A549 (cell line): ENCODE measurements around the gene ZNF286A. TPM values are rescaled to one million over a fixed set of nuclear protein-coding genes. Genes with fewer than 3 reads are reported as not detected.
"Not testable (repeated sequence)": the region's sequence is repeated elsewhere in the genome, so short reads cannot be mapped to it uniquely, and the experiment has no call there.

Experiments
- ATAC-seq, 2 experiments: fragments of 200-7000 bp in 1 of 2; fragments of >200 bp in 1 of 2; cut with Nextera tagmentation in 1 of 2; cut with Tn5 transposase in 1 of 2; 3 replicates each; pipeline versions ENCODE4 v1.8.0 to v1.9.1; 2018 to 2020; ENCODE audit warnings: mild to moderate bottlenecking in 1 of 2, moderate library complexity in 1 of 2
- CTCF ChIA-PET: fragments of 300-600 bp; sonication (Branson Sonifier 250); formaldehyde crosslinking; extraction: SDS; loops from one replicate; lab custom pipeline; 2021; ENCODE audit warnings: antibody characterized with exemption, inconsistent platforms; lab: Yijun Ruan, JAX
- POLR2A ChIA-PET: fragments of 350-600 bp; formaldehyde crosslinking; extraction: SDS; loops from one replicate; lab custom pipeline; 2021; ENCODE audit warnings: antibody characterized with exemption, inconsistent platforms; lab: Yijun Ruan, JAX
- DNase-seq, 2 experiments: peaks; one replicate each; pipeline versions ENCODE4 v3.0.0 to v3.0.0-alpha.2; 2011 to 2016; ENCODE audit warnings: low read depth in 1 of 2, low spot score in 1 of 2
- FAIRE-seq: peaks from 2 replicates; lab custom pipeline; 2011; peaks lifted over from hg19 to GRCh38; lab: Jason Lieb, UNC
- H3K27ac ChIP-seq, 2 experiments: fragments of >200 bp; sonication (Bioruptor Twin); formaldehyde crosslinking; 3 replicates each; pipeline ENCODE4 v1.5.1; 2016 to 2017
- H3K4me1 ChIP-seq: fragments of >200 bp; sonication (Bioruptor Twin); formaldehyde crosslinking; 3 replicates; pipeline ENCODE4 v1.6.1; 2016
- H3K4me2 ChIP-seq: fragments of >200 bp; sonication (Bioruptor Twin); formaldehyde crosslinking; 3 replicates; pipeline ENCODE4 v1.6.1; 2016
- H3K4me3 ChIP-seq: fragments of >200 bp; sonication (Bioruptor Twin); formaldehyde crosslinking; 3 replicates; pipeline ENCODE4 v1.5.1; 2016
- H3K9me3 ChIP-seq: fragments of >200 bp; sonication (Bioruptor Twin); formaldehyde crosslinking; 3 replicates; pipeline ENCODE4 v1.6.1; 2016
- BHLHE40 ChIP-seq: IDR thresholded peaks from 2 replicates; pipeline ENCODE4 v1.6.1; 2012; ENCODE audit warnings: low read depth, low read length, inconsistent platforms
- CBX2 ChIP-seq: fragments of 200-600 bp; sonication (generic); IDR thresholded peaks from 2 replicates; pipeline ENCODE4 v1.6.1; 2016; ENCODE audit warnings: low read depth, mild to moderate bottlenecking, borderline replicate concordance
- CBX8 ChIP-seq: fragments of 200-600 bp; sonication (generic); IDR thresholded peaks from 2 replicates; pipeline ENCODE4 v1.6.1; 2016
- CEBPB ChIP-seq, 2 experiments: fragments of >200 bp in 1 of 2; sonication (Bioruptor Twin) in 1 of 2; formaldehyde crosslinking in 1 of 2; IDR thresholded peaks; 2 replicates each; pipeline ENCODE4 v1.6.1; 2012 to 2016
- CHD4 ChIP-seq: fragments of 200-600 bp; sonication (generic); IDR thresholded peaks from 2 replicates; pipeline ENCODE4 v1.6.1; 2016; ENCODE audit warnings: antibody characterized with exemption, mild to moderate bottlenecking, borderline replicate concordance
- EHMT2 ChIP-seq: fragments of 200-600 bp; sonication (generic); IDR thresholded peaks from 2 replicates; pipeline ENCODE4 v1.6.1; 2016; ENCODE audit warnings: antibody characterized with exemption, low read depth, mild to moderate bottlenecking, moderate library complexity
- EP300 ChIP-seq, 2 experiments: fragments of >200 bp; sonication (Bioruptor Twin); formaldehyde crosslinking; IDR thresholded peaks; 2 replicates in 1 of 2; 3 replicates in 1 of 2; pipeline ENCODE4 v1.6.1; 2016 to 2017
- FOXS1 ChIP-seq: fragments of 250-450 bp; sonication (Bioruptor Pico); IDR thresholded peaks from 2 replicates; pipeline ENCODE4 v1.5.0; 2020; ENCODE audit warnings: mild to moderate bottlenecking, moderate library complexity
- GATA3 ChIP-seq: IDR thresholded peaks from 2 replicates; pipeline ENCODE4 v1.6.1; 2012; ENCODE audit warnings: borderline replicate concordance
- JUN ChIP-seq, 2 experiments: fragments of >200 bp; sonication (Bioruptor Twin); formaldehyde crosslinking; IDR thresholded peaks; 2 replicates in 1 of 2; 3 replicates in 1 of 2; pipeline ENCODE4 v1.6.1; 2016 to 2017
- KDM1A ChIP-seq: fragments of 200-600 bp; sonication (generic); IDR thresholded peaks from 2 replicates; pipeline ENCODE4 v1.6.1; 2016; ENCODE audit warnings: low read depth, mild to moderate bottlenecking
- NR3C1 ChIP-seq: fragments of >200 bp; sonication (Bioruptor Twin); formaldehyde crosslinking; IDR thresholded peaks from 3 replicates; pipeline ENCODE4 v1.6.1; 2017
- PHF8 ChIP-seq: fragments of 200-600 bp; sonication (generic); IDR thresholded peaks from 2 replicates; pipeline ENCODE4 v1.6.1; 2016; ENCODE audit warnings: low read depth, mild to moderate bottlenecking, antibody characterized with exemption, moderate library complexity, borderline replicate concordance
- RCOR1 ChIP-seq: fragments of 150-350 bp; IDR thresholded peaks from 2 replicates; pipeline ENCODE4 v1.6.1; 2014; ENCODE audit warnings: antibody characterized with exemption, low read length, low read depth
- SMC3 ChIP-seq: fragments of >200 bp; sonication (Bioruptor Twin); formaldehyde crosslinking; IDR thresholded peaks from 3 replicates; pipeline ENCODE4 v1.6.1; 2018; ENCODE audit warnings: inconsistent platforms
- TP53 ChIP-seq: fragments of 250-450 bp; sonication (Bioruptor Pico); IDR thresholded peaks from 2 replicates; pipeline ENCODE4 v1.5.0; 2021; ENCODE audit warnings: mild to moderate bottlenecking, moderate library complexity
- ZC3H11A ChIP-seq: fragments of 450-650 bp; IDR thresholded peaks from 2 replicates; pipeline ENCODE4 v1.6.1; 2014; ENCODE audit warnings: antibody characterized with exemption, mild to moderate bottlenecking
- ZNF302 ChIP-seq: fragments of 250-450 bp; sonication (Bioruptor Pico); IDR thresholded peaks from 2 replicates; pipeline ENCODE4 v1.9.0; 2021; ENCODE audit warnings: inconsistent platforms, mild to moderate bottlenecking, moderate library complexity
- ZSCAN20 ChIP-seq: fragments of 250-450 bp; sonication (Bioruptor Pico); IDR thresholded peaks from 2 replicates; pipeline ENCODE4 v1.8.0; 2022; ENCODE audit warnings: mild to moderate bottlenecking, moderate library complexity
- WGBS: methylation state at CpG from one replicate; pipeline ENCODE4 v1.1.6; 2017; ENCODE audit errors: missing lambda C conversion rate; 5-methylcytosine and 5-hydroxymethylcytosine counted together
- polyA plus RNA-seq, 4 experiments: library from polyadenylated mRNA; depleted of rRNA in 3 of 4; stranded (reverse); fragments of >200 nt; fragmentation: RNase III in 1 of 4; extraction: RNeasy Plus Mini Kit Qiagen cat#74134 plus additional on column Dnase treatment in 1 of 4; gene quantifications; 2 replicates in 3 of 4; 3 replicates in 1 of 4; pipeline ENCODE4 v1.2.3, GENCODE V29; 2011 to 2017
- TF ChIP-seq, protein P1 (sequence below): IDR thresholded peaks from 2 replicates; pipeline ENCODE4 v1.6.1; 2012; ENCODE audit warnings: low read depth, borderline replicate concordance
- TF ChIP-seq, protein P2 (sequence below): fragments of >200 bp; sonication (Bioruptor Twin); formaldehyde crosslinking; IDR thresholded peaks from 3 replicates; pipeline ENCODE4 v1.6.1; 2016
- TF ChIP-seq, protein P3 (sequence below): fragments of 250-450 bp; sonication (Bioruptor Pico); IDR thresholded peaks from 2 replicates; pipeline ENCODE4 v1.5.0; 2020; ENCODE audit warnings: low read depth, mild to moderate bottlenecking, moderate library complexity
- TF ChIP-seq, protein P4 (sequence below): fragments of 200-600 bp; sonication (generic); IDR thresholded peaks from 2 replicates; pipeline ENCODE4 v1.6.1; 2016; ENCODE audit warnings: antibody characterized with exemption, mild to moderate bottlenecking, moderate library complexity

Gene ZNF286A
- polyA plus RNA-seq, 2 of the 4 experiments (the other 2 are of a cell fraction) = 43.8 to 49.6 TPM

DNA sequence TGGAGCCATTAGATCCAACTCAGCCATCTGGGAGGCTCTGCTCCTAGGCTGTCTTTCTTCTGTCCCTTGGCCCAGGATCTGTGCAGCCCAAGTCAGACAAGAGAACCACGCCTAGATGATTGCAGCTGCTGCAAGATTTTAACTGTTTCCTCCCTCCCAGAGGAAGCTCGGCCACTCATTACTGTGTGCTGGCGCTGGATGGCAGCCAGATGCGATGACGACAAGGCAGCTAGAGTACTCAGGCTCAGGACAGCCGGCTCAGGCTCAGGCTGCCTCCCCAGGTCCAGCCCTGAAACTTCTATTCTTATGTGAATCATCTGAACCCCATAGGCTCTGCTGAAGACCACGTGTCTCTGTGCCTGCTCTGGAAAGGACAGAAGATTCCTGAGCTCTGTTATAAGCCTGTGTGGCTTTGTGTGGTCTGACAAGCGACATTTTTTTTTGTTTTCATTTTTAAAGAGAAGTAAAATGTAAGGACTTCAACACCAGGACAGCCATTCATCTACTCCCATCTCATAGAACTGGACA lies 47.9 kb upstream of the ZNF286A start (continued):
- TF ChIP-seq, protein P1, sequence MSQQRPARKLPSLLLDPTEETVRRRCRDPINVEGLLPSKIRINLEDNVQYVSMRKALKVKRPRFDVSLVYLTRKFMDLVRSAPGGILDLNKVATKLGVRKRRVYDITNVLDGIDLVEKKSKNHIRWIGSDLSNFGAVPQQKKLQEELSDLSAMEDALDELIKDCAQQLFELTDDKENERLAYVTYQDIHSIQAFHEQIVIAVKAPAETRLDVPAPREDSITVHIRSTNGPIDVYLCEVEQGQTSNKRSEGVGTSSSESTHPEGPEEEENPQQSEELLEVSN = peak; percentile 24; the same call in 1 of the 2 replicates
- TF ChIP-seq SMC3 (peak; percentile 18; the same call in 1 of the 3 replicates), GATA3 (peak; percentile 52), CHD4 (no peak), EHMT2 (no peak), FOXS1 (CRISPR knock-in tag) (no peak), PHF8 (no peak), RCOR1 (no peak), ZSCAN20 (CRISPR knock-in tag) (no peak), CEBPB (IDR thresholded peaks at IDR 0.05) (peak; percentile 26 to 79; a peak in 2 of 4 replicates), JUN (IDR thresholded peaks at IDR 0.05) (peak; percentile 51 to 63; a peak in 2 of 5 replicates), NR3C1 (no peak), BHLHE40 (no peak), ZNF302 (CRISPR knock-in tag) (no peak), KDM1A (no peak)
- TF ChIP-seq, protein P2, sequence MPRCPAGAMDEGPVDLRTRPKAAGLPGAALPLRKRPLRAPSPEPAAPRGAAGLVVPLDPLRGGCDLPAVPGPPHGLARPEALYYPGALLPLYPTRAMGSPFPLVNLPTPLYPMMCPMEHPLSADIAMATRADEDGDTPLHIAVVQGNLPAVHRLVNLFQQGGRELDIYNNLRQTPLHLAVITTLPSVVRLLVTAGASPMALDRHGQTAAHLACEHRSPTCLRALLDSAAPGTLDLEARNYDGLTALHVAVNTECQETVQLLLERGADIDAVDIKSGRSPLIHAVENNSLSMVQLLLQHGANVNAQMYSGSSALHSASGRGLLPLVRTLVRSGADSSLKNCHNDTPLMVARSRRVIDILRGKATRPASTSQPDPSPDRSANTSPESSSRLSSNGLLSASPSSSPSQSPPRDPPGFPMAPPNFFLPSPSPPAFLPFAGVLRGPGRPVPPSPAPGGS = peak; percentile 75; the same call in 1 of the 3 replicates
- TF ChIP-seq, all 56 proteins: peak for 14

DNA sequence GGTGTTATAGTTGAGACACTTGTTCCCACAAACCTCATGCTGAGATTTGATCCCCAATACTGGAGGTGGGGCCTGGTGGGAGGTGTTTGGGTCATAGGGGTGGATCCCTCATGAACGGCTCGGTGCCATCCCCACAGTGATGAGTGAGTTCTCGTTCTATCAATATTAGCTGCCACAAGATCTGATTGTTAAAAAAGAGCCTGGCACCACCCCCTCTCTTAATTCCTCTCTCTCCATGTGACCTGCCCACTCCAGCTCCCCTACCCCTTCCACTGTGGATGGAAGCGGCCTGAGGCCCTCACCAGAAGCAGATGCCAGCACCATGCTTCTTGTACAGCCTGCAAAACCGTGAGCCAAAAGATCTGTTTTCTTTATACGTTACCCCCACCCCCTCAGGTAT lies 46.6 kb upstream of the ZNF286A start:
- 85% methylated on average over 6 of the region's 6 CpGs for WGBS
- no peak for FAIRE-seq
- ATAC-seq = no peak
- no peaks in the 10 kb centered on the region for H3K9me3 ChIP-seq
- H3K4me2 ChIP-seq = no peak overlapping the region
- H3K4me3 ChIP-seq = no peak overlapping the region
- no peak for DNase-seq
- ChIA-PET POLR2A (no interaction called here), CTCF (interaction anchor here (1.1 to 2.2 kb wide), 3 partner anchors 9 to 175 kb away, joined by 3 to 5 read pairs (median 3); no protein-coding TSS in a partner anchor)
- TF ChIP-seq NR3C1 (no peak), ZSCAN20 (CRISPR knock-in tag) (no peak), CBX8 (no peak), FOXS1 (CRISPR knock-in tag) (no peak), ZC3H11A (no peak), TP53 (CRISPR knock-in tag) (no peak), ZNF302 (CRISPR knock-in tag) (no peak), EP300 (IDR thresholded peaks at IDR 0.05) (no peak), CBX2 (no peak)
- TF ChIP-seq, protein P3, sequence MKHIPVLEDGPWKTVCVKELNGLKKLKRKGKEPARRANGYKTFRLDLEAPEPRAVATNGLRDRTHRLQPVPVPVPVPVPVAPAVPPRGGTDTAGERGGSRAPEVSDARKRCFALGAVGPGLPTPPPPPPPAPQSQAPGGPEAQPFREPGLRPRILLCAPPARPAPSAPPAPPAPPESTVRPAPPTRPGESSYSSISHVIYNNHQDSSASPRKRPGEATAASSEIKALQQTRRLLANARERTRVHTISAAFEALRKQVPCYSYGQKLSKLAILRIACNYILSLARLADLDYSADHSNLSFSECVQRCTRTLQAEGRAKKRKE (CRISPR knock-in tag) = no peak
- TF ChIP-seq, protein P1 = no peak
- TF ChIP-seq, protein P4, sequence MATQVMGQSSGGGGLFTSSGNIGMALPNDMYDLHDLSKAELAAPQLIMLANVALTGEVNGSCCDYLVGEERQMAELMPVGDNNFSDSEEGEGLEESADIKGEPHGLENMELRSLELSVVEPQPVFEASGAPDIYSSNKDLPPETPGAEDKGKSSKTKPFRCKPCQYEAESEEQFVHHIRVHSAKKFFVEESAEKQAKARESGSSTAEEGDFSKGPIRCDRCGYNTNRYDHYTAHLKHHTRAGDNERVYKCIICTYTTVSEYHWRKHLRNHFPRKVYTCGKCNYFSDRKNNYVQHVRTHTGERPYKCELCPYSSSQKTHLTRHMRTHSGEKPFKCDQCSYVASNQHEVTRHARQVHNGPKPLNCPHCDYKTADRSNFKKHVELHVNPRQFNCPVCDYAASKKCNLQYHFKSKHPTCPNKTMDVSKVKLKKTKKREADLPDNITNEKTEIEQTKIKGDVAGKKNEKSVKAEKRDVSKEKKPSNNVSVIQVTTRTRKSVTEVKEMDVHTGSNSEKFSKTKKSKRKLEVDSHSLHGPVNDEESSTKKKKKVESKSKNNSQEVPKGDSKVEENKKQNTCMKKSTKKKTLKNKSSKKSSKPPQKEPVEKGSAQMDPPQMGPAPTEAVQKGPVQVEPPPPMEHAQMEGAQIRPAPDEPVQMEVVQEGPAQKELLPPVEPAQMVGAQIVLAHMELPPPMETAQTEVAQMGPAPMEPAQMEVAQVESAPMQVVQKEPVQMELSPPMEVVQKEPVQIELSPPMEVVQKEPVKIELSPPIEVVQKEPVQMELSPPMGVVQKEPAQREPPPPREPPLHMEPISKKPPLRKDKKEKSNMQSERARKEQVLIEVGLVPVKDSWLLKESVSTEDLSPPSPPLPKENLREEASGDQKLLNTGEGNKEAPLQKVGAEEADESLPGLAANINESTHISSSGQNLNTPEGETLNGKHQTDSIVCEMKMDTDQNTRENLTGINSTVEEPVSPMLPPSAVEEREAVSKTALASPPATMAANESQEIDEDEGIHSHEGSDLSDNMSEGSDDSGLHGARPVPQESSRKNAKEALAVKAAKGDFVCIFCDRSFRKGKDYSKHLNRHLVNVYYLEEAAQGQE = no peak
- peak overlapping the region in 1 of 2 experiments; percentile 95; a peak in 3 of 6 replicates for H3K27ac ChIP-seq
- peaks cover 20% of the 10 kb centered on the region for H3K4me1 ChIP-seq

DNA sequence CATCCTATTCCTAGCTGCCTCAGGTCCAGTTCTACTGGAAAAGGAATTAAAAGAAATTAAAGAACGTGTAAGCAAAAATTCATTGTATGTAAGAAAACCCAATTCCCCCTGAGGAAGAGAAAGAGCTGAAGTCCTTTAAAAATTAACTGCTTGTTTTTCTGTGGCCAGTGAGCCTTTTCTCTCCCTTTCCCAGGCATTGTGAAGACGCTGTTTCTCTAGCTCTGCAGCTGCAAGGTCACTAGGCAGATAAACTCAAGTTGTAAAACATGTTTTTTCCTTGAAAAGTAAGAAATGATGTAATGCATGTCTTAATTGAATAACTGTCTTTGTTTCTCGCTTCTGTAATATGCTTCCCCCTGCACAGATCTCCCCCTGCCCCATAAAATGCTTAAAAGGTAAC lies 45.2 kb upstream of the ZNF286A start:
- not testable (repeated sequence) for ATAC-seq

More for the DNA sequence above, 45.2 kb upstream of the ZNF286A start:
- H3K9me3 ChIP-seq, DNase-seq, FAIRE-seq, H3K27ac ChIP-seq, H3K4me2 ChIP-seq, H3K4me3 ChIP-seq, CTCF ChIA-PET, POLR2A ChIA-PET: not testable (repeated sequence)
- peaks cover 30% of the 10 kb centered on the region for H3K4me1 ChIP-seq
- 81% methylated on average over 3 of the region's 3 CpGs for whole genome bisulfite sequencing
